Measurements from ENCODE around the gene SIGLEC14.

The SIGLEC14 gene

DNA sequence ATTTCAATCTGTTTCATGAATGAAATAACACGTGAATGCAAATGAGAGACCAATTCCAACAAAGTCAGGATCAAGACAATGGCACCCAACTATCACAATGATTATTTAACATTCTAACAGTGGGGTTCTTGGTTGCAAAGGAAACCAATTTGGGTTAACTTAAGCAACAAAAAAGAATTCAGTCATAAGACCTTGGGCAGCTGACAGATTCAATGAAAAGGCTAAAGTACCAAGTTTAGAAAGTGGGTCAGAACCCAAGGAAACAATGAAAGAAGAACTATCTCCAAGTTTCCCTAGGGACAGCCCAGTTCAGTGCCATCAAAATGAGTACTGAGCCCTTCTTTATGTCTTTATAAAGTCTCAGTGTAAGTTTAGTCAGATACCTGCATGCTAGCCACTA lies 17.5 kb upstream of the SIGLEC14 start:
- TF ChIP-seq PPARA (CRISPR knock-in tag; IDR thresholded peaks at IDR 0.05; ENCODE audit: borderline replicate concordance) = no peak
- no peak for TF ChIP-seq ZFP30 (CRISPR knock-in tag; IDR thresholded peaks at IDR 0.05)
- TF ChIP-seq RARB (CRISPR knock-in tag; IDR thresholded peaks at IDR 0.05) = no peak
- no peak for TF ChIP-seq CSDC2 (CRISPR knock-in tag; IDR thresholded peaks at IDR 0.05)
- TF ChIP-seq ARNTL (CRISPR knock-in tag; IDR thresholded peaks at IDR 0.05; ENCODE audit: borderline replicate concordance, low read depth) = no peak
- TF ChIP-seq TSHZ2 (CRISPR knock-in tag; IDR thresholded peaks at IDR 0.05) = no peak
- TF ChIP-seq ZNF70 (CRISPR knock-in tag; IDR thresholded peaks at IDR 0.05) = no peak
- ATAC-seq = no peak

GRCh38 chr19:51663650-51664049 lies 17.0 kb upstream of the SIGLEC14 start:
- no peak for ATAC-seq
- no peak for TF ChIP-seq ARNTL (CRISPR knock-in tag; IDR thresholded peaks at IDR 0.05; ENCODE audit: borderline replicate concordance, low read depth)
- TF ChIP-seq ISL1 (CRISPR knock-in tag; IDR thresholded peaks at IDR 0.05) = no peak
- no peak for TF ChIP-seq SNAI2 (CRISPR knock-in tag; IDR thresholded peaks at IDR 0.05)

GRCh38 chr19:51660975-51661600 lies 14.5 kb upstream of the SIGLEC14 start:
- TF ChIP-seq TOX (CRISPR knock-in tag; IDR thresholded peaks at IDR 0.05; ENCODE audit: borderline replicate concordance) (no peak), TSHZ2 (CRISPR knock-in tag; IDR thresholded peaks at IDR 0.05) (no peak), GLIS3 (CRISPR knock-in tag; IDR thresholded peaks at IDR 0.05) (no peak), ZNF8 (CRISPR knock-in tag; IDR thresholded peaks at IDR 0.05) (no peak), ZNF70 (CRISPR knock-in tag; IDR thresholded peaks at IDR 0.05) (no peak), RARB (CRISPR knock-in tag; IDR thresholded peaks at IDR 0.05) (no peak), POU6F1 (CRISPR knock-in tag; IDR thresholded peaks at IDR 0.05; ENCODE audit: borderline replicate concordance, low read depth) (no peak), ISL1 (CRISPR knock-in tag; IDR thresholded peaks at IDR 0.05) (no peak), TCF4 (CRISPR knock-in tag; IDR thresholded peaks at IDR 0.05; ENCODE audit: borderline replicate concordance) (no peak), CSRNP3 (CRISPR knock-in tag; IDR thresholded peaks at IDR 0.05) (no peak), ZFP3 (CRISPR knock-in tag; IDR thresholded peaks at IDR 0.05) (no peak)
- ATAC-seq = peak; percentile 90

DNA sequence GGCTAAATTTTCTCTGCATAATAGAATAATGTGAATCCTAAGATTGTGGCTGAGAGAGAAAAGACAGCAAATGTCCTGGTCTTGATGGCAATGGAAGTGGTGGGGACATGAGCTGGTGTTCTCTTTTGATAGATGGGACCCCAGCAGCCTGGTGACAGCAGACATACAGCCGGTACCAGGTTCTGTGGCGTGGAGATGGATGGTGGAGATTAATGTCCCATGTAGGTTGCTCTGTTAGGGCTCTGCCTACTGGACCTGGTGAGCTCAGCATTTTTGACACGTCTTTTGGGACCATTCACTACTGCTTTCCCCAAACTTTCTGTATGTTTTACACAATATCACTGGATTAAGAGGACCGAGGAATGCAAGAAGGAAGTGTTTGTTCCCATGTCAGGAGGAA lies 8.2 kb upstream of the SIGLEC14 start:
- no peak for ATAC-seq
- TF ChIP-seq ZFP3 (CRISPR knock-in tag; IDR thresholded peaks at IDR 0.05) (no peak), ZNF565 (CRISPR knock-in tag; conservative IDR thresholded peaks at IDR 0.05; ENCODE audit: low read depth) (no peak), SNAI2 (CRISPR knock-in tag; IDR thresholded peaks at IDR 0.05) (no peak), RARB (CRISPR knock-in tag; IDR thresholded peaks at IDR 0.05) (no peak), ZNF8 (CRISPR knock-in tag; IDR thresholded peaks at IDR 0.05) (no peak), ESRRG (CRISPR knock-in tag; IDR thresholded peaks at IDR 0.05) (no peak), TSHZ2 (CRISPR knock-in tag; IDR thresholded peaks at IDR 0.05) (no peak), POU6F1 (CRISPR knock-in tag; IDR thresholded peaks at IDR 0.05; ENCODE audit: borderline replicate concordance, low read depth) (no peak), PATZ1 (CRISPR knock-in tag; IDR thresholded peaks at IDR 0.05; ENCODE audit: borderline replicate concordance) (no peak), PPARA (CRISPR knock-in tag; IDR thresholded peaks at IDR 0.05; ENCODE audit: borderline replicate concordance) (no peak)

Measured in SK-N-SH treated with all-trans-retinoic acid at 6 μM for 48 hours (cell line).